ENCODE measurements around the gene PRICKLE4.

GRCh38 chr6:41737591-41738130, 42.9 kb upstream of the PRICKLE4 start:
- TF ChIP-seq CREB5 (CRISPR knock-in tag; IDR thresholded peaks at IDR 0.05; ENCODE audit: low read depth) (no peak), ZFP30 (CRISPR knock-in tag; IDR thresholded peaks at IDR 0.05) (no peak), PATZ1 (CRISPR knock-in tag; IDR thresholded peaks at IDR 0.05; ENCODE audit: borderline replicate concordance) (no peak), OSR1 (CRISPR knock-in tag; IDR thresholded peaks at IDR 0.05) (no peak), CSDC2 (CRISPR knock-in tag; IDR thresholded peaks at IDR 0.05) (no peak), ARNTL (CRISPR knock-in tag; IDR thresholded peaks at IDR 0.05; ENCODE audit: borderline replicate concordance, low read depth) (no peak), ESRRG (CRISPR knock-in tag; IDR thresholded peaks at IDR 0.05) (no peak), ZNF70 (CRISPR knock-in tag; IDR thresholded peaks at IDR 0.05) (no peak)
